ENCODE measurements around the gene VN1R2. TPM values are rescaled to one million over a fixed set of nuclear protein-coding genes. Genes with fewer than 3 reads are reported as not detected.
"Not testable (repeated sequence)": the region's sequence is repeated elsewhere in the genome, so short reads cannot be mapped to it uniquely, and the experiment has no call there.

Gene VN1R2
- total RNA-seq, 1 donor from 2014 or later: not detected

- no peaks in the 10 kb centered on the region for H3K27me3 ChIP-seq (ENCODE audit: insufficient read depth, low read length)
- FAIRE-seq (no peak), DNase-seq (ENCODE audit: low read depth) (no peak)
- Mint-ChIP-seq H3K4me3 (ENCODE audit: unreplicated experiment) (no peak overlapping the region), H3K27me3 (ENCODE audit: low read depth, unreplicated experiment) (no peaks in the 10 kb centered on the region), H3K9me3 (ENCODE audit: unreplicated experiment) (peaks cover 25% of the 10 kb centered on the region), H3K36me3 (ENCODE audit: low read depth, unreplicated experiment) (no peaks in the 10 kb centered on the region), H3K27ac (ENCODE audit: unreplicated experiment) (no peak overlapping the region), H3K4me1 (ENCODE audit: low read depth, unreplicated experiment) (no peaks in the 10 kb centered on the region)
- TF ChIP-seq EZH2 (IDR thresholded peaks at IDR 0.05; ENCODE audit: insufficient read depth, low read length) (no peak), CTCF (IDR thresholded peaks at IDR 0.05; ENCODE audit: insufficient read depth, low read depth, low read length) (no peak)
- no peak overlapping the region for H2AFZ ChIP-seq (ENCODE audit: low read depth, low read length)
- H3K27ac ChIP-seq (ENCODE audit: low read depth, low read length): no peak overlapping the region
- no peaks in the 10 kb centered on the region for H4K20me1 ChIP-seq (ENCODE audit: insufficient read depth, low read length)
- H3K79me2 ChIP-seq (ENCODE audit: insufficient read depth, low read length): no peaks in the 10 kb centered on the region
- H3K4me1 ChIP-seq (ENCODE audit: insufficient read depth, low read length): no peaks in the 10 kb centered on the region
- H3K9ac ChIP-seq (ENCODE audit: low read length): no peak overlapping the region
- peaks cover 9% of the 10 kb centered on the region for H3K9me3 ChIP-seq (ENCODE audit: insufficient read depth, low read depth, low read length)
- no peak overlapping the region for H3K4me2 ChIP-seq (ENCODE audit: low read length)
- no peaks in the 10 kb centered on the region for H3K36me3 ChIP-seq (ENCODE audit: insufficient read depth, low read length)
- H3K4me3 ChIP-seq (ENCODE audit: insufficient read depth, low read depth, low read length): no peak overlapping the region
Observed at GRCh38 chr19:53272044-53272443, 14.0 kb downstream of the VN1R2 start.

GRCh38 chr19:53275480-53275879 lies 17.4 kb downstream of the VN1R2 start:
- Histone ChIP-seq H3K36me3 (ENCODE audit: insufficient read depth, low read length) (no peaks in the 10 kb centered on the region), H3K4me2 (ENCODE audit: low read length) (no peak overlapping the region), H3K9ac (ENCODE audit: low read length) (no peak overlapping the region), H3K27ac (ENCODE audit: low read depth, low read length) (no peak overlapping the region), H3K4me1 (ENCODE audit: insufficient read depth, low read length) (no peaks in the 10 kb centered on the region), H2AFZ (ENCODE audit: low read depth, low read length) (no peak overlapping the region), H3K27me3 (ENCODE audit: insufficient read depth, low read length) (no peaks in the 10 kb centered on the region), H3K4me3 (ENCODE audit: insufficient read depth, low read depth, low read length) (no peak overlapping the region), H3K79me2 (ENCODE audit: insufficient read depth, low read length) (no peaks in the 10 kb centered on the region), H3K9me3 (ENCODE audit: insufficient read depth, low read depth, low read length) (peaks cover 13% of the 10 kb centered on the region), H4K20me1 (ENCODE audit: insufficient read depth, low read length) (no peaks in the 10 kb centered on the region)
- no peak overlapping the region for H3K4me3 Mint-ChIP-seq (ENCODE audit: unreplicated experiment)
- no peaks in the 10 kb centered on the region for H3K36me3 Mint-ChIP-seq (ENCODE audit: low read depth, unreplicated experiment)
- no peak for TF ChIP-seq CTCF (IDR thresholded peaks at IDR 0.05; ENCODE audit: insufficient read depth, low read depth, low read length)
- no peak for TF ChIP-seq EZH2 (IDR thresholded peaks at IDR 0.05; ENCODE audit: insufficient read depth, low read length)
- DNase-seq (ENCODE audit: low read depth) (no peak), FAIRE-seq (no peak)
- H3K9me3 Mint-ChIP-seq (ENCODE audit: unreplicated experiment): peaks cover 20% of the 10 kb centered on the region
- no peaks in the 10 kb centered on the region for H3K27me3 Mint-ChIP-seq (ENCODE audit: low read depth, unreplicated experiment)
- H3K4me1 Mint-ChIP-seq (ENCODE audit: low read depth, unreplicated experiment): no peaks in the 10 kb centered on the region
- no peak overlapping the region for H3K27ac Mint-ChIP-seq (ENCODE audit: unreplicated experiment)

GRCh38 chr19:53281947-53282346 lies 23.9 kb downstream of the VN1R2 start:
- not testable (repeated sequence) for H3K27ac ChIP-seq (ENCODE audit: low read depth, low read length); H3K36me3 ChIP-seq (ENCODE audit: insufficient read depth, low read length); H3K9ac ChIP-seq (ENCODE audit: low read length); H3K4me3 Mint-ChIP-seq (ENCODE audit: unreplicated experiment); H3K36me3 Mint-ChIP-seq (ENCODE audit: low read depth, unreplicated experiment); H3K27me3 ChIP-seq (ENCODE audit: insufficient read depth, low read length); H3K79me2 ChIP-seq (ENCODE audit: insufficient read depth, low read length); DNase-seq (ENCODE audit: low read depth); H3K27ac Mint-ChIP-seq (ENCODE audit: unreplicated experiment); H3K27me3 Mint-ChIP-seq (ENCODE audit: low read depth, unreplicated experiment); H3K4me1 ChIP-seq (ENCODE audit: insufficient read depth, low read length); H2AFZ ChIP-seq (ENCODE audit: low read depth, low read length); H3K9me3 Mint-ChIP-seq (ENCODE audit: unreplicated experiment); H3K4me3 ChIP-seq (ENCODE audit: insufficient read depth, low read depth, low read length); FAIRE-seq; H4K20me1 ChIP-seq (ENCODE audit: insufficient read depth, low read length); H3K9me3 ChIP-seq (ENCODE audit: insufficient read depth, low read depth, low read length); H3K4me2 ChIP-seq (ENCODE audit: low read length); H3K4me1 Mint-ChIP-seq (ENCODE audit: low read depth, unreplicated experiment)

Data from astrocyte (in vitro differentiated cells and primary cell).